Globus pallidus (tissue), 1 donor: Measurements from ENCODE around the gene MBD2.

Source experiments
- DNase-seq: peaks from one replicate; pipeline ENCODE4 v3.0.0-alpha.2; 2015; ENCODE audit warnings: low spot score

The MBD2 gene

GRCh38 chr18:54102123-54102522 lies 122.3 kb downstream of the MBD2 start:
- no peak for DNase-seq
